Dedifferentiated amniotic fluid mesenchymal stem cell (primary cell): Measurements from ENCODE around the gene RPUSD2.
"Not testable (repeated sequence)": the region's sequence is repeated elsewhere in the genome, so short reads cannot be mapped to it uniquely, and the experiment has no call there.

ENCODE experiments used
- DNase-seq: peaks from one replicate; pipeline ENCODE4 v3.0.0-alpha.2; 2016; ENCODE audit errors: extremely low spot score

The RPUSD2 gene

DNA sequence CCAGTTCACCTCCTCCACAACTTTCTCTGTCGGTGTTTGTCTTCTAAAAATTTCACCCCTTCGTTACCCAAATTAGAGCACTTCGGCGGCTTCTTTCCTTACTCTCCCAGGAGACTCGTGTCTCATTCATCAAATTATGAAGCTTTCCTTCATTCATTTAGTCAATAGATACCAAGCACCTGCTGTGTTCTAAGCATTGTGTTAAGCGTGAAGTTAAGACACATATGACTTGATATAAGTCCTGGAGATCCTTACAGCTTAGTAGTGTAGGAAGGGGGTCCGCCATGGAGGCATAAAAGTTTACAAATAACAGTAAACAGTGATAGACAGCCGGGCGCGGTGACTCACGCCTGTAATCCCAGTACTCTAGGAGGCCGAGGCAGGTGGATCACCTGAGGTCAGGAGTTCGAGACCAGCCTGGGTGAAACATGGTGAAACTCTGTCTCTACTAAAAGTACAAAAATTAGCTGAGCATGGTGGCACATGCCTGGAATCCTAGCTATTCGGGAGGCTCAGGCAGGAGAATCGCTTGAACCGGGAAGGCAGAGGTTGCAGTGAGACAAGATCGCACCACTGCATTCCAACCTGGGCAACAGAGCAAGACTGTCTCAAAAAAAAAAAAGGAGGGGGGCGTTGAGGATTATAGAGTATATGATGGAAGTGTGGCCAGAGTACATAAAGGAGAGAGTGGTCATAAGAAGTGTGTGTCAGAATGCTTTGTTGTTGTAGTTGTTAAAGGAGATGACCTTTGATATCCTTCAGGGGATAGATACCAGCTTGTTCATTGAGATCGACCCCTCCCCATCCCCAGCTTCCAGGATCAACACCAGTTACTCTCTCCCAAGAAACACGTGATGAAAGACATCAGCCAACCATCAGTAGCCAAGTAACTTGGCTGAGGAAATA, 3.5 kb upstream of the RPUSD2 start:
- no peak for DNase-seq

DNA sequence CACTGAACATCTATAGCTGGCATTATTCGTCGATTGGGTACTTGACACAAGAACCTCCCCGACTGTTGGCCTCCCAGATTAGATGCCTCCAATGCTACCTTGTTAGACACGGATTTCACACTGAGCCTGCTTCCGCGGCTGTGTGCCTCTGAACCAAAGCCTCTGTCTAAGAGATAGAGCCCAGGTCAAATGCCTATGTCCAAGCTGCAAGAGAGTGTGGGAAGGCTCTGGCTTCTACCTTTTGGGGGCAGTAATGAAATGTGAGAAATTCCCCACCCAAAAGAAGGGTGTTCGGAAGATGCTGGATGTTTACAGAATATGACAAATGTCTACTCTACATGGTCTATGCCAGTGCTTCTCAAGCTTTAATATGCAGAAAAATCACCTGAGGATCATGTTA, 2.0 kb upstream of the RPUSD2 start:
- DNase-seq: no peak

- DNase-seq: no peak
These were observed 6.0 kb downstream of the RPUSD2 start for GRCh38 chr15:40575113-40575512.

GRCh38 chr15:40576914-40577313, 7.8 kb downstream of the RPUSD2 start:
- DNase-seq: not testable (repeated sequence)

- no peak for DNase-seq
These were observed 9.8 kb downstream of the RPUSD2 start for GRCh38 chr15:40578892-40579291.

DNA sequence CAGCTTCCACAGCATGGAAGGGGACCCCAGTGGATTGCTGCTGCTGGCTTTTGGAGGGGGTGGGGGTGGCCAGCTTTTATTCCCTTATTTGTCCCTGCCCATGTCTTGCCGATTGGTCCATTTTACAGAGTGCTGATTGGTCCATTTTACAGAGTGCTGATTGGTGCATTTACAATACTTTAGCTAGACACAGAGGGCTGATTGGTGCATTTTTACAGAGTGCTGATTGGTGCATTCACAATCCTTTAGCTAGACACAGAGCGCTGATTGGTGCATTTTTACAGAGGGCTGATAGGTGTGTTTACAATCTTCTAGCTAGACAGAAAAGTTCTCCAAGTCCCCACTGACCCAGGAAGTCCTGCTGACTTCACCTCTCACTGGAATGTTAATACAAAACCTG, 12.7 kb downstream of the RPUSD2 start:
- DNase-seq: not testable (repeated sequence)

- peak; percentile 74 for DNase-seq
These were observed 13.7 kb downstream of the RPUSD2 start for GRCh38 chr15:40582726-40583246.

GRCh38 chr15:40584191-40584590, 15.1 kb downstream of the RPUSD2 start:
- no peak for DNase-seq

DNA sequence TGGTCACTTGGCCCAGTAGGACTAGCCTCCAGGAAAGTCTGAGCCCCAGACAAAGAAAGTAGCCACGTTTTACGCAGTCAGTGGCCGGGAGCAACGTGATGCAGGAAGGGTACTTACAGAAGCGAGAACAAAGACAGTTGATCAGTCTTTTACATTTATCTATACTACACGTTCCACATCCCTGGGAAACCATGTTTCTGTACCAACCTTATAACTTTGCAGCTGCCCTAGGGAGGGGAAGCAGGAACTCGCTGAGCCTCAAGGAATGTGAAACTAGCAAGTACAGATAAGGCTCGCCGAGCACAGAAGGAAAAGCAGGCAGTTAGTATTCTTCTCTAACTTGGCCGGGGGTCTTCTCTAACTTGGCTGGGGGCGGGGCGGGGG, 21.6 kb downstream of the RPUSD2 start:
- DNase-seq: no peak

GRCh38 chr15:40591389-40591788, 22.3 kb downstream of the RPUSD2 start:
- no peak for DNase-seq

- DNase-seq: no peak
These were observed 24.1 kb downstream of the RPUSD2 start for GRCh38 chr15:40593165-40593564.

DNA sequence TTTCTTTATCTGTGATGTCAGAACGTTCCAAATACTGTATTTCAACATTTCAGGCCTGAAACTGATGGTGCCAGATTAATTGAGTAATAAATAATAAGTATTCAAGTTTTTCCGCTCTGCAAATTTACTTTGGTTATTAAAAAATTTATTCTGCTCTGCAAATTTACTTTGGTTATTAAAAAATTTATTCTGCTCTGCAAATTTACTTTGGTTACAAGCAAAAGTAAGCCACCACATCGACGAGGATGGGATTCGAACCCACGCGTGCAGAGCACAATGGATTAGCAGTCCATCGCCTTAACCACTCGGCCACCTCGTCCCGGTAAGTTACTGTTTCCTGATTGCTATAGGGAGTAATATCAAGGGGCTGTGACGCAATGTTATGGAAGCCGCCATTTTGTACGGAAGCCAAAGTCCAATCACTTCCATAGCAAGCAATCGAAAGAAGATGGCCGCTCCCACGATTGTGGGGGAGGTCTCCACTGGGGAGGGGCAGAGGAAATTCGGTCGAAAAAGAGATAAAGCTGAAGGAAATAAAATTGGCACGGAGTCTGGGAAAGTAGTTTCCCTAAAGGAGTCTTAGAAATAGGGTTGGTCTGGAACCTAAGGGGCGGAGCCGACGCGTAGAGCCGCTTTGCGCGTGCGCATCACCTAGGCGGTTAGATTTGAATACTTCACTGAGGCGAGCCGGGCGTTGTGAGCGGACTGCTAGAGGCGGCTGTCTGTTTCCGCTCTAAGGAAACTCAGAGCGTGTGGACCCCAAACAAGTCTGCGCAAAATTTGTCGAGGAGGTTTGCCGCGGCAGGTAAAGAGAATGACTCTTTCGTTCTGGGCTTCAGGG, 24.7 kb downstream of the RPUSD2 start, which contains the start of gene KNL1:
Gene KNL1, plus strand, starts transcription at position 662 of the 841 bp plus-strand sequence. CDS start 8,683 bp downstream, outside the sequence.
- peak; percentile 90 for DNase-seq

GRCh38 chr15:40594429-40594836, 25.3 kb downstream of the RPUSD2 start:
- DNase-seq: peak; percentile 30

DNA sequence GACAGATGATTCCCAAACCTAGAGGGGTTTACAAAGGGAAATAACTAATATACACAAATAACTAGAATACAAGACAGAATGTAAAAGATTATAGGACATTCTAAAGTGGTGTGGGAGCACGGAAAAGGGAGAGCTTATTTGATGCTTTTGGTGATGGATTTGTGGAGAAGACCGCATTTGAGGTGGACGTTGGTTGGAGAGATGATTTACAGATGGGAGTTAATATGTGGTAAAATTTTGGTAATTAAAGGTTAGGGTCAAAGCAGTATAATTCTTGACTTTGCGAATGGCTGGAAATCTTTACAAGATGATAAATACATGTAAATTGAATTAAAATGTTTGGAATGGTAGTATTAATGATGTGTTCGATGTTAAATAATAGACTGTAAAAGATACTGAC, 26.1 kb downstream of the RPUSD2 start:
- DNase-seq: no peak

DNA sequence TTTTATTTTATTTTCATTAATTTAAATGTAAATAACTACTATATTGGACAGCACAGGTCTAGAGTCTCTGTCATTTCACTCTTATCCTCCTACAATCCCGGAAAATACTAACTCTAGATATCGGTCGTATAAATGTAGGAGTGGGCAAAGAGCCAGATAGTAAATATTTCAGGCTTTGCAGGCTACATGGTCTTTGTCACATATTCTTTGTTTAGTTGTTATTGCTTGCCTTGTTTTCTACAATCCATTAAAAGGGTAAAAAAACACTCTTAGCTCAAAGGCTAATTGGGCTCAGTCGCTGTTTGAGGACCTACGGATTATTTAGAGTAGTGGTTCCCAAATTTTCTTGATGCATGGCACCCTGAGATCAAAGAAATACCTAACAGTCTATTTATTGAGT, 26.7 kb downstream of the RPUSD2 start:
- no peak for DNase-seq

DNA sequence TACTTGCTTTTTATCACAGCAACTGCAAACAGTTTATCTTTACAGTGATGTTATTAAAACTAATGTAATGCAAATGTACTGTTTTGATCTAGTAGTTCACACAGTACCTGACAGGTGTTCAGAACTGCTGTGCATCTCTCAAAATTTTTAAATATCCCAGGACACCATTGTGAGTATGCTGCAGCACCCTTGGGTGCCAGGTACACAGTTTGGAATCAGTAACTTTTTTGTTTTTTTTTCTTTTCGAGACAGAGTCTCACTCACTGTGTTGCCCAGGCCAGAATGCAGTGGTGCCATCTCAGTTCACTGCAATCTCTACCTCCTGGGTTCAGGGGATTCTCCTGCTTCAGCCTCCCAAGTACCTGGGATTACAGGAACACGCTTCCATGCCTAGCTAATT, 27.9 kb downstream of the RPUSD2 start:
- no peak for DNase-seq

- DNase-seq: no peak
These were observed 29.0 kb downstream of the RPUSD2 start for GRCh38 chr15:40598126-40598525.

- DNase-seq: no peak
These were observed 29.6 kb downstream of the RPUSD2 start for GRCh38 chr15:40598672-40599071.

GRCh38 chr15:40600956-40601355, 31.9 kb downstream of the RPUSD2 start:
- no peak for DNase-seq

GRCh38 chr15:40603935-40604334, 34.8 kb downstream of the RPUSD2 start:
- DNase-seq: no peak

DNA sequence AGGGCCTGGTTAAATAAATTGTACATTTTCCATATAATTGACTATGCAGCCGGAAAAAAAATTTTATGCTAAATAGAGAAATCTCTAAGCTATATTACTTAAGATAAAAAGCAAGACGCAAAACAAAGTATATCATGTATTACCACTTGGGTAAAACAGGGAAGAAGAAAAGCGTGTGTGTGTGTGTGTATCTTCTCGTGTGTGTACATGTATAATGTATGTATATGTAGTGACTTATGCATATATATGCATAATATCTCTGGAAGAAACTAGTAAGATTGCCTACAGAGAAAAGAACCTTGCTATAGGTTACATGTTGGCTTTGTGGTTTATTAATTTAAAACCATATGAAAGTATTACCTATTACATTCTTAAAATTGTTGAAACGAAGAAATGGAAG, 44.0 kb downstream of the RPUSD2 start:
- no peak for DNase-seq

- no peak for DNase-seq
These were observed 48.9 kb downstream of the RPUSD2 start for GRCh38 chr15:40618023-40618422.
